ENCODE data around the gene TIGD4.

The TIGD4 gene

DNA sequence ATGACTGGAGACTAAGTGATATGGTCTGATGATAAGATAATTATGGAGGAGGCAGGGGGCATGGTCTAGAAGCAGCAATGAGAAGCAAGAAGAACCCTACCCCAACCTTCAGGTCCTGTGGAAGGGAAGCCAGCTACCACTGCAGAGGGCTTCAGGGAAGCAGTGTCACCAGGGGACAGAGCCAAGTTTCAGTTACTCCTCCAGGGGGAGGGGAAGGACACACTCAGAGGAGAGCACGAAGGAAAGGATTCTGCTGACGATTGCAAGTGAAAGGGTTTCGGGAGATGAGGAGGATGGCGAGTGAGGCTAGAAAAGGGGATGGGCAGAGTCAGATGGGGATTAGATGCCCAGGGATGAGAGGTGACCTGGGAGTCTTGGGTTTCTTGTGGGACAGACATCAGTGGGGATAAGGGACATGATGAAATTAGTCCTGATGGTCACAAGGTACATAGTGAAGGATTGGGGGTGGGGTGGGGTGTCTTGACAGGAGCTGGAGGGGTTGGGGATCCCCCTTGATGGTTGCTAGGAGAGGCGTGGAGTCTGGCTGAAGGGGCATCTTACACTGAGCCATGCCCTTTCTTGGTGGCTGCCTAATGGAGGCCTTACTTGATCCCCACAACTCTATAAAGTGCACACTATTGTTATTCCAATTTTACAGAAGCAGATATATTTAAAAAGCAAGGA lies 45.4 kb downstream of the TIGD4 start:
- no peaks in the 10 kb centered on the region for H3K27me3 ChIP-seq
- H3K9me3 ChIP-seq: no peaks in the 10 kb centered on the region
- no peak overlapping the region for H3K4me3 ChIP-seq (ENCODE audit: low read depth, low read length)
- no peak for DNase-seq
- no peaks in the 10 kb centered on the region for H3K4me1 ChIP-seq
- TF ChIP-seq, protein P1, sequence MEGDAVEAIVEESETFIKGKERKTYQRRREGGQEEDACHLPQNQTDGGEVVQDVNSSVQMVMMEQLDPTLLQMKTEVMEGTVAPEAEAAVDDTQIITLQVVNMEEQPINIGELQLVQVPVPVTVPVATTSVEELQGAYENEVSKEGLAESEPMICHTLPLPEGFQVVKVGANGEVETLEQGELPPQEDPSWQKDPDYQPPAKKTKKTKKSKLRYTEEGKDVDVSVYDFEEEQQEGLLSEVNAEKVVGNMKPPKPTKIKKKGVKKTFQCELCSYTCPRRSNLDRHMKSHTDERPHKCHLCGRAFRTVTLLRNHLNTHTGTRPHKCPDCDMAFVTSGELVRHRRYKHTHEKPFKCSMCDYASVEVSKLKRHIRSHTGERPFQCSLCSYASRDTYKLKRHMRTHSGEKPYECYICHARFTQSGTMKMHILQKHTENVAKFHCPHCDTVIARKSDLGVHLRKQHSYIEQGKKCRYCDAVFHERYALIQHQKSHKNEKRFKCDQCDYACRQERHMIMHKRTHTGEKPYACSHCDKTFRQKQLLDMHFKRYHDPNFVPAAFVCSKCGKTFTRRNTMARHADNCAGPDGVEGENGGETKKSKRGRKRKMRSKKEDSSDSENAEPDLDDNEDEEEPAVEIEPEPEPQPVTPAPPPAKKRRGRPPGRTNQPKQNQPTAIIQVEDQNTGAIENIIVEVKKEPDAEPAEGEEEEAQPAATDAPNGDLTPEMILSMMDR (IDR thresholded peaks at IDR 0.05; ENCODE audit: low read depth, low read length): no peak
- H3K36me3 ChIP-seq: no peaks in the 10 kb centered on the region

DNA sequence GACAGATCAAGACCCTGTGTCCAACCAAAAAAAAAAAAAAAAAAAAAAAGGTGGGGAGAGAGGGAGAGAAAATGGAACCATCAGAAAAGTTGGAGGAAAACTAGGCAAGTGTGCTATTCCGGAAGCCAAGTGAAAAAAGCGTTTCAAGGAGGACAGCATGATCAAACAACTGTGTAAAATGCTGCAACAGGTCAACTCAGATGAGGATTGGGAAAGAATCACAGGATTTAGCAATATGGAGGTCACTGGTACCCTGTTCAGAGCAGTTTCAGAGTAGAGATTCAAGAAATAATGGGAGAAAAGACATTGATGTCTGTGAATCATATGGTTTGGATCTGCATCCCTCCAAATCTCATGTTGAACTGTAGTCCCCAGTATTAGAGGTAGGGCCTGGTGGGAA lies 47.5 kb downstream of the TIGD4 start:
- TF ChIP-seq, protein P1 (IDR thresholded peaks at IDR 0.05; ENCODE audit: low read depth, low read length): no peak
- Histone ChIP-seq H3K9me3 (no peaks in the 10 kb centered on the region), H3K36me3 (no peaks in the 10 kb centered on the region), H3K4me1 (no peaks in the 10 kb centered on the region), H3K4me3 (ENCODE audit: low read depth, low read length) (no peak overlapping the region), H3K27me3 (no peaks in the 10 kb centered on the region)
- no peak for DNase-seq

DNA sequence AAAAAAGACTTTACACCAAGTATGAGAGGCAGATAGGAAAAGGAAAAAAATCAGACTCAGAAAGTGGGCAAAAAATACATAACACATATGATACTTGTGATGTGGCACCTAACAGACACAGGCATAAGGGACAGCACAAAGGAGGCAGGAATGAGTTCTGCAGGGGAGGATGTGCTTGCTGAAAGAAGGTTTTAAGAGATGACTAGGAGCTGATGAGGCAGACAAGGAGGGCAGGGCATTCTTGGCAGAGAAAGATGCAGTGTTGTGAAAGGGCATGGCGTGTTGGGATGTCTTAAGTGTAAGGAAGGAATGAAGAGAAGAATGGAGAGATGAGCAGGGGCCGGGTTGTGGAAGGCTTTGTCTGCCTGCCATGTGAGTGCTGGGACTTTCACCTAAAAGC lies 50.1 kb downstream of the TIGD4 start:
- Histone ChIP-seq H3K4me1 (no peaks in the 10 kb centered on the region), H3K4me3 (ENCODE audit: low read depth, low read length) (no peak overlapping the region), H3K27me3 (no peaks in the 10 kb centered on the region), H3K9me3 (no peaks in the 10 kb centered on the region), H3K36me3 (no peaks in the 10 kb centered on the region)
- no peak for DNase-seq
- TF ChIP-seq, protein P1 (IDR thresholded peaks at IDR 0.05; ENCODE audit: low read depth, low read length): no peak

DNA sequence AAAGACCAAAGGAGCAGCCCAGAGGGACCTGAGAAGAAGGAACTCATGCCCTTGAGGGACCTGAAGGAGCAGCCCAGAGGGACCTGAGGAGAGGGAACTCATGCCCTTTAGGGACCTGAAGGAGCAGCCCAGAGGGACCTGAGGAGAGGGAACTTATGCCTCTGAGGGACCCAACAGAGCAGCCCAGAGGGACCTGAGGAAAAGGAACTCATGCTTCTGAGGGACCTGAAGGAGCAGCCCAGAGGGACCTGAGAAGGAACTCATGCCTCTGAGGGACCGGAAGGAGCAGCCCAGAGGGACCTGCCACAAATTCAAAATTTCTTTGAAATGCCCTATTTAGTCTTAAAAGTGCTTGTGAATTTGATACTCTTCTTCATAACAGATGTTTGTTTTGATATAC lies 51.2 kb downstream of the TIGD4 start:
- TF ChIP-seq, protein P1 (IDR thresholded peaks at IDR 0.05; ENCODE audit: low read depth, low read length): no peak
- no peaks in the 10 kb centered on the region for H3K4me1 ChIP-seq
- H3K9me3 ChIP-seq: no peaks in the 10 kb centered on the region
- H3K27me3 ChIP-seq: no peaks in the 10 kb centered on the region
- no peak overlapping the region for H3K4me3 ChIP-seq (ENCODE audit: low read depth, low read length)
- no peak for DNase-seq
- no peaks in the 10 kb centered on the region for H3K36me3 ChIP-seq

DNA sequence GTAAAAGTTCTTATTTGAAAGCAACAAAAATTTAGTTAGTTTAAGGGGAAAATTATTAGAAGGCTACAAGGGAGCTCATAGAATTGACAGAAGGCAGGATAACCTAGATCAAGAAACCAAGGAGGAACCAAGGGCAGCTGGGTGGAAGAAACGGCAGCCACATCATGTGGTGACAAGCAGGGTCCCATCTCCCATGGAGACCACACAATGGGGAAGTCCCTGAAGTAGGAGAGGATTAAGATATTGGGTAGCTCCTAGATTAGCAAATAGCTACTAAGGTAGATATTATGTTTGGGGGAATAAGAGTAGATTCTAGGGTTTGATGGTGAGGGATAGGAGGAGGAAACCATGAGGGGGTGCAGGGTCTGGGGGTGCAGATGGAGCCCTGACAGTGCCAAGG lies 51.7 kb downstream of the TIGD4 start:
- Histone ChIP-seq H3K4me1 (no peaks in the 10 kb centered on the region), H3K9me3 (no peaks in the 10 kb centered on the region), H3K27me3 (no peaks in the 10 kb centered on the region), H3K36me3 (no peaks in the 10 kb centered on the region), H3K4me3 (ENCODE audit: low read depth, low read length) (no peak overlapping the region)
- DNase-seq: no peak
- TF ChIP-seq, protein P1 (IDR thresholded peaks at IDR 0.05; ENCODE audit: low read depth, low read length): no peak

DNA sequence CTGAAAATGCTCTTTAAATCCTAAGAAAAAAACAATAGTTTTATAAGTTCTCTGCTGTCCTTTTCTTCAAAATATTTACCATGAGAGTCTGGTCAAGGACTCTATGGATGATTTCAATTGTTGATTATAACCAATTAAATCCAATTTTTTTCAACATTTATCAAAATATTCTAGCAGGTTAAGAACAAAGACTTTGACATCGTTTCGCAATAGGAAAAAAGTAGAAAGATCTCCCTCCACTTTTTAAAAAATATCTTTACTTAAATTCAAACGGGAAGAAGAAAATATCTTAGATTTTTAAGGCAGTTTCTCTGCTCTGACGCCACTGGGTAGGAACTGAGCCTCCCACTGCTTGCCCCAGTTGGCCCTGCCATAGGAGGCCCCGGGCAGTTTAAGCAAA lies 55.0 kb downstream of the TIGD4 start:
- Histone ChIP-seq H3K4me3 (ENCODE audit: low read depth, low read length) (no peak overlapping the region), H3K9me3 (no peaks in the 10 kb centered on the region), H3K4me1 (no peaks in the 10 kb centered on the region), H3K27me3 (no peaks in the 10 kb centered on the region), H3K36me3 (no peaks in the 10 kb centered on the region)
- TF ChIP-seq, protein P1 (IDR thresholded peaks at IDR 0.05; ENCODE audit: low read depth, low read length): no peak
- DNase-seq: no peak

All from BE2C (cell line).